BLaER1 treated with 17β-estradiol and CSF1 and Interleukin-3, amounts not matched to agents 10 nM and 100 nM (cell line): ENCODE data around the gene ZDHHC11.

Experiments
- H3K27ac ChIP-seq, 11 experiments: shearing (Covaris generic); formaldehyde crosslinking; 2 replicates each; pipeline ENCODE4 v1.8.1; 2022
- H3K27me3 ChIP-seq, 11 experiments: shearing (Covaris generic); formaldehyde crosslinking; 2 replicates each; pipeline ENCODE4 v1.8.1; 2022
- H3K36me3 ChIP-seq, 11 experiments: shearing (Covaris generic); formaldehyde crosslinking; 2 replicates each; pipeline ENCODE4 v1.8.1; 2022
- H3K4me1 ChIP-seq, 10 experiments: shearing (Covaris generic); formaldehyde crosslinking; 2 replicates each; pipeline ENCODE4 v1.8.1; 2022
- H3K4me2 ChIP-seq, 11 experiments: shearing (Covaris generic); formaldehyde crosslinking; 2 replicates each; pipeline ENCODE4 v1.8.1; 2022
- H3K4me3 ChIP-seq, 10 experiments: shearing (Covaris generic); formaldehyde crosslinking; 2 replicates each; pipeline ENCODE4 v1.8.1; 2022
- H3K9ac ChIP-seq, 11 experiments: shearing (Covaris generic); formaldehyde crosslinking; 2 replicates each; pipeline ENCODE4 v1.8.1; 2022
- H3K9me3 ChIP-seq, 11 experiments: shearing (Covaris generic); formaldehyde crosslinking; replicated peaks in 1 of 11; 2 replicates each; pipeline ENCODE4 v1.8.1; 2022
- H4K20me1 ChIP-seq, 11 experiments: shearing (Covaris generic); formaldehyde crosslinking; 2 replicates each; pipeline ENCODE4 v1.8.1; 2022
- Cebpa-rat ChIP-seq, 11 experiments: shearing (Covaris generic); IDR thresholded peaks; 2 replicates each; pipeline ENCODE4 v1.8.1; 2022

ZDHHC11 gene, protein sequence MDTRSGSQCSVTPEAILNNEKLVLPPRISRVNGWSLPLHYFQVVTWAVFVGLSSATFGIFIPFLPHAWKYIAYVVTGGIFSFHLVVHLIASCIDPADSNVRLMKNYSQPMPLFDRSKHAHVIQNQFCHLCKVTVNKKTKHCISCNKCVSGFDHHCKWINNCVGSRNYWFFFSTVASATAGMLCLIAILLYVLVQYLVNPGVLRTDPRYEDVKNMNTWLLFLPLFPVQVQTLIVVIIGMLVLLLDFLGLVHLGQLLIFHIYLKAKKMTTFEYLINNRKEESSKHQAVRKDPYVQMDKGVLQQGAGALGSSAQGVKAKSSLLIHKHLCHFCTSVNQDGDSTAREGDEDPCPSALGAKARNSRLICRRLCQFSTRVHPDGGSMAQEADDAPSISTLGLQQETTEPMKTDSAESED

GRCh38 chr5:850511-851006 lies at the start of gene ZDHHC11:
ZDHHC11 (minus strand) TSS chr5:850986; CDS start chr5:850602, 384 bp downstream.
- no peaks in the 10 kb centered on the region for H3K27me3 ChIP-seq
- TF ChIP-seq Cebpa-rat (IDR thresholded peaks at IDR 0.05) = no peak
- no peaks in the 10 kb centered on the region for H3K4me1 ChIP-seq
- H3K4me3 ChIP-seq = no peak within 1 kb of the TSS
- no peaks in the 10 kb centered on the region for H3K9me3 ChIP-seq
- H3K36me3 ChIP-seq = no peaks in the 10 kb centered on the region
- no peak within 1 kb of the TSS for H3K4me2 ChIP-seq
- H4K20me1 ChIP-seq = peaks cover 0 to 34% (median 9%) of the 10 kb centered on the region in 11 experiments; a peak in 9 of 22 replicates
- H3K27ac ChIP-seq = no peak within 1 kb of the TSS
- no peak within 1 kb of the TSS for H3K9ac ChIP-seq

DNA sequence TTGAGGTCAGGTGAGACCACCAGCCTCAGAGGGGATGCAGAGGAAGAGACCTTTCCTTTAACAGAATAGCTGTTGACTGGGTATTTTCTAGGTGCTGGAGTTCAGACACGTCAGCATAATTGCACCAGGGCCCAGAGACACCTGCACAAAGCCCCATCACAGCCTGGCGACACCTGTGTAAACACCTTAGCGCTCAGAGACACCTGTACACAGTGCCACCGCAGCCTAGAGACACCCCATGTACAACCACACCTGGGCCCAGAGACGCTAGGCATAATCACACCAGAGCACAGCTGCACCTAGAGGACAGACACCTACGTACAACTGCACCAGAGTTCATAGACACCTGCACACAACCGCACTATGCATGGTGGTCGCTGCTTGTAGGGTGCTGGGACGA lies 42.9 kb upstream of the ZDHHC11 start:
- Histone ChIP-seq H3K27ac (peak overlapping the region in 8 of 11 experiments; percentile 95 to 98 (median 96); a peak in 12 of 22 replicates), H3K4me3 (peak overlapping the region; percentile 76 to 95 (median 92); a peak in 18 of 20 replicates), H3K9me3 (no peaks in the 10 kb centered on the region), H3K27me3 (no peaks in the 10 kb centered on the region), H3K36me3 (peaks cover 28 to 63% (median 56%) of the 10 kb centered on the region in 11 experiments), H3K4me1 (peaks cover 20 to 34% (median 28%) of the 10 kb centered on the region in 10 experiments), H3K4me2 (peak overlapping the region; percentile 79 to 99 (median 96)), H4K20me1 (peaks cover 0 to 34% (median 27%) of the 10 kb centered on the region in 11 experiments; a peak in 15 of 22 replicates), H3K9ac (peak overlapping the region; percentile 92 to 99 (median 96); a peak in 21 of 22 replicates)
- no peak for TF ChIP-seq Cebpa-rat (IDR thresholded peaks at IDR 0.05)

DNA sequence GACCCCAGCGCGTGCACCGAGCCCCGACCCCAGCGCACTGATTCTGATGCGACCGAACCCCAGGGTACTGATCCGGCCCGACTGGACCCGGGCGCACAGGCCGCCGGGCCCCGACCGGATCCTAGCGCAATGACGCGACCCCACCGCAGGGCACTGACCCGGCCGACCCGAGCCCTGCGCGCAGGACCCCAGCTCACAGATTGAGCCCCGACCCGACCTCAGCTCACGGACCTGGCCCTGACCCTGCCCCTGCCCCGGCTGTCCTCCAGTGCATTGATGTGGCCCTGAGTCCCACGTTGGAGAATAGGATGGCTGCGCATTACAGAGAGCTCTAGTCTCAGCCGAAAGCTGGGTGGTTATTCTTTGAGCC lies 42.3 kb upstream of the ZDHHC11 start:
- no peaks in the 10 kb centered on the region for H3K9me3 ChIP-seq
- H3K4me1 ChIP-seq = peaks cover 20 to 34% (median 28%) of the 10 kb centered on the region in 10 experiments
- peak overlapping the region; percentile 92 to 99 (median 96) for H3K9ac ChIP-seq
- H3K27me3 ChIP-seq = no peaks in the 10 kb centered on the region
- peak overlapping the region; percentile 76 to 95 (median 92) for H3K4me3 ChIP-seq
- H3K27ac ChIP-seq = peak overlapping the region in 9 of 11 experiments; percentile 92 to 98 (median 96); a peak in 18 of 22 replicates
- peaks cover 34 to 69% (median 61%) of the 10 kb centered on the region in 11 experiments for H3K36me3 ChIP-seq
- no peak for TF ChIP-seq Cebpa-rat (IDR thresholded peaks at IDR 0.05)
- peaks cover 0 to 40% (median 33%) of the 10 kb centered on the region in 11 experiments; a peak in 16 of 22 replicates for H4K20me1 ChIP-seq
- peak overlapping the region; percentile 79 to 99 (median 96) for H3K4me2 ChIP-seq

GRCh38 chr5:892394-893136 lies 41.8 kb upstream of the ZDHHC11 start, which contains the start of the genes BRD9 and TRIP13:
BRD9 (minus strand) TSS chr5:892801; CDS start chr5:892657, 144 bp downstream.
TRIP13 (plus strand) TSS chr5:892884; CDS start chr5:892999, 115 bp downstream.
- Histone ChIP-seq H3K9me3 (no peaks in the 10 kb centered on the region), H3K36me3 (peaks cover 39 to 74% (median 67%) of the 10 kb centered on the region in 11 experiments), H3K27me3 (no peaks in the 10 kb centered on the region), H3K4me3 (peak within 1 kb of the TSS; percentile 76 to 95 (median 92)), H3K27ac (peak within 1 kb of the TSS; percentile 92 to 98 (median 96)), H4K20me1 (peaks cover 0 to 46% (median 39%) of the 10 kb centered on the region in 11 experiments; a peak in 17 of 22 replicates), H3K4me2 (peak within 1 kb of the TSS; percentile 79 to 99 (median 96)), H3K9ac (peak within 1 kb of the TSS; percentile 92 to 99 (median 96)), H3K4me1 (peaks cover 20 to 34% (median 28%) of the 10 kb centered on the region in 10 experiments)
- TF ChIP-seq Cebpa-rat (IDR thresholded peaks at IDR 0.05) = no peak

DNA sequence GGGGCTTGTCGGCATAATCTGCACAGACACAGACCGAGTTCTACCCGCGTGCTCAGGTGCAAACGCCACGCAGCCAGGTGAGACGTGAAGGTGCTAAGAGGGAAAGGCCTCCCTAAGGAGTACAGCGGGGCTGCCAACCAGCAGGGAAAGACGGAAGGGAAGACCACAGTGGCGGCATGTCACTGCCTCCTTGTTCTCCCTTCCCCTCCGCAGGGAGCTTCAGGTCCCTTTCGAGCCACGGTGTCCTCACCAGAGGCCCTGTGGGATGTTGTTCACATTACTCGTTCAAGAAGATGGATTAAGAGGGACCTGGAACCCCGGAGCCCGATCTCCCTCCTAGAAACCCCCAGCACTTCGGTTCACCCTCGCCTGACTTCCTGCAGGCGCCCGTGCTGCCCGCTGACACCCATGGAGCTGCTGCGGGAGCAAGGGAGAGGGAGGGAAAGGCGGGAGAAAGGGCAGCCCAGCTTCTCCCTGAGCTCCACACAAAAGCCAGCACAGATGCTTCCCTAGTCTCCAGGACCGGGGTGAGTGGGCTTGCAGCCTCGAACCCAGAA lies 41.1 kb upstream of the ZDHHC11 start:
- peaks cover 20 to 34% (median 28%) of the 10 kb centered on the region in 10 experiments for H3K4me1 ChIP-seq
- H3K4me2 ChIP-seq = peak overlapping the region; percentile 79 to 99 (median 96)
- H3K4me3 ChIP-seq = peak overlapping the region; percentile 76 to 95 (median 92)
- no peaks in the 10 kb centered on the region for H3K27me3 ChIP-seq
- no peaks in the 10 kb centered on the region for H3K9me3 ChIP-seq
- TF ChIP-seq Cebpa-rat (IDR thresholded peaks at IDR 0.05) = no peak
- peak overlapping the region; percentile 92 to 98 (median 96) for H3K27ac ChIP-seq
- H4K20me1 ChIP-seq = peaks cover 0 to 52% (median 45%) of the 10 kb centered on the region in 11 experiments; a peak in 18 of 22 replicates
- H3K36me3 ChIP-seq = peaks cover 46 to 78% (median 72%) of the 10 kb centered on the region in 11 experiments
- peak overlapping the region; percentile 92 to 99 (median 96) for H3K9ac ChIP-seq

GRCh38 chr5:891117-891836 lies 40.5 kb upstream of the ZDHHC11 start:
- peak overlapping the region; percentile 76 to 95 (median 92) for H3K4me3 ChIP-seq
- no peak for TF ChIP-seq Cebpa-rat (IDR thresholded peaks at IDR 0.05)

DNA sequence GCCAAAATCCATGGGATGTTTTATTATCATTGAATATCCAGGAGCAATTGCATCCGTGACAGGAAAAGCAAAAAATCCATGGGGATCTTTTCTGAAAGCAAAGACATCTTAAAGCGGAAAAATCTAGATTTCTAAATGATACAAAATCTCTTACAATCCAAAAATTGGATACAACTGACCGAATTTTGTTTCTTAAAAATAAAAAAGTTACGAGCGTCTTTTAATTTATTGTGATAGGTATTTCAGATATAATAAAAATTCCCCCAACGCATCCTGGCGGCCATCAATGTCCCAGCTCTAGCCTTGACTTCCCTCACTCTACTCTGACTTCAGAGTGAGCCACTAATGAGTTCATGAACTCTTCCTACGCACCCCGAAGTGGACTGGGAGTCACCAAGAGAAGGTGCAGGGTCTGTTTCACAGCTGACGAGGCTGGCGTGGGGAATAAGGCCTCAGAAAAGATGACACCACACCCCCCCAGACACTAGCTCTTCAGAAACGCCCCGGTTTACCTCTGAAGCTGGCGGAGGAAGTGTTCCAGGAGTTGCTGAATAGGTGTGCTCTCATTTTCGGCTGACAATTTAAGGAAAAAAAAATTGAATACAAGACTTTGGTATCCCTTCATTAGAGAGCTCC lies 38.4 kb upstream of the ZDHHC11 start:
- Histone ChIP-seq H3K4me1 (peaks cover 20 to 34% (median 27%) of the 10 kb centered on the region in 10 experiments), H3K9ac (peak overlapping the region in 3 of 11 experiments; percentile 4 to 99 (median 34); a peak in 3 of 22 replicates), H3K9me3 (peaks cover 0 to 14% (median 5%) of the 10 kb centered on the region in 11 experiments; a peak in 10 of 22 replicates), H3K36me3 (peaks cover 73 to 78% (median 75%) of the 10 kb centered on the region in 11 experiments), H3K4me3 (no peak overlapping the region), H4K20me1 (peaks cover 7 to 79% (median 73%) of the 10 kb centered on the region in 11 experiments; a peak in 21 of 22 replicates), H3K27ac (no peak overlapping the region), H3K27me3 (no peaks in the 10 kb centered on the region), H3K4me2 (no peak overlapping the region)
- no peak for TF ChIP-seq Cebpa-rat (IDR thresholded peaks at IDR 0.05)

More at GRCh38 chr5:891117-891836, 40.5 kb upstream of the ZDHHC11 start:
- Histone ChIP-seq H3K36me3 (peaks cover 52 to 78% (median 72%) of the 10 kb centered on the region in 11 experiments), H4K20me1 (peaks cover 0 to 59% (median 52%) of the 10 kb centered on the region in 11 experiments; a peak in 18 of 22 replicates), H3K9ac (peak overlapping the region; percentile 92 to 99 (median 96)), H3K27me3 (no peaks in the 10 kb centered on the region), H3K9me3 (no peaks in the 10 kb centered on the region), H3K4me2 (peak overlapping the region; percentile 79 to 99 (median 96)), H3K4me1 (peaks cover 20 to 34% (median 28%) of the 10 kb centered on the region in 10 experiments), H3K27ac (peak overlapping the region; percentile 92 to 98 (median 96); a peak in 21 of 22 replicates)
